Measurements from ENCODE around the gene HOXD3. TPM values are rescaled to one million over a fixed set of nuclear protein-coding genes. Genes with fewer than 3 reads are reported as not detected.
A peak's percentile ranks its signal among the peaks of the same experiment; 100 is the strongest.

HOXD3 gene
- total RNA-seq, 1 donor from 2014 or later: 1.7 TPM

DNA sequence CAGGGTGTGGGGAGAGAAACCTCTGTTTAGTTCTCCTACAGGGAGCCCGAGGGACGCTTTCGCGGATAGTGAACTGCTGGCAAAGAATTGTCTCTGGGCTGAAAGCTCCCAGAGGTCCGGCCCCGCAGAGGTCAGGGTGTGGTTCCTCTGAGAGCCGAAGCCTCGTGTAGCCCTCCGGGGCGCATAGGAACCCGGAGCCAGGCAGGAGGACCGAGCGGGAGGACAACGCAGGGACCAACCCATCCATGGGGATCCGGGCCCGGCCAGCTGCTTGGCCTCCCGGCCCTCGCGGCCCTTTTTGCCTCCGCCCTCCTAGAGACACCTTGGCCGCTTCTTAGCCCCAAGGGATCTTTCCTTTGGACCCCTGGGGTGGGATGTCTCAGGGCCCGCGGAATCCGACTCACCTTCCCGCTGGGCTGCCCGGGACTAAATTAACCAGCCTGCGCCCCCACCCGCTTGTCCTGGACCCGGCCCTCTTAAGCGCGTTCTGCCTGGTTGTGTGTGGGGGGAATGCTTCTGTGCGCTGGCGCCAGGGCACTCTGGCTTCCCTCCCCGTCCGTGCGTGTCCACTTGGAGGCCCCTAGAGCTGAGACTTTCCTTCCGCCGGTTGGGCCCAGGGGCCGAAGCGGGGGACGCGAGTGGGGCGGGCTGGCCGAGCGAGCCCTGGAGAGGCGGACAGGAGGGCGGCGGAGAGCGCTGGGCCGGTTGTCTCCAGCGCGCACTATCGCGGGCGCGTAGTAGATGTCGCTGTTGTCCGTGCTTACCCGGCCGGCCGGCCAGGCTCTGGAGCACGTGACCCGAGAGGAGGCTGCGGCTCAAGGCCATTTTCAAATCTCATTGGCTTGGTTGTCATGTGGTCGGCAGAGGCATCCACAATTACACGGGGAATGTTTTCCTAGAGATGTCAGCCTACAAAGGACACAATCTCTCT, 41.0 kb upstream of the HOXD3 start, which contains the start of gene HOXD10:
Gene HOXD10, plus strand, starts transcription at position 896 of the 931 bp plus-strand sequence. CDS start 56 bp downstream, outside the sequence.
- intact Hi-C loops (cut with DNase I): no loop called here
- no peak for DNase-seq
- ATAC-seq: no peak
- Histone ChIP-seq H3K4me1 (no peaks in the 10 kb centered on the region), H3K36me3 (no peaks in the 10 kb centered on the region), H3K4me3 (no peak within 1 kb of the TSS), H3K27me3 (peaks cover 100% of the 10 kb centered on the region), H3K27ac (no peak within 1 kb of the TSS), H3K9me3 (no peaks in the 10 kb centered on the region)
- TF ChIP-seq, protein P1, sequence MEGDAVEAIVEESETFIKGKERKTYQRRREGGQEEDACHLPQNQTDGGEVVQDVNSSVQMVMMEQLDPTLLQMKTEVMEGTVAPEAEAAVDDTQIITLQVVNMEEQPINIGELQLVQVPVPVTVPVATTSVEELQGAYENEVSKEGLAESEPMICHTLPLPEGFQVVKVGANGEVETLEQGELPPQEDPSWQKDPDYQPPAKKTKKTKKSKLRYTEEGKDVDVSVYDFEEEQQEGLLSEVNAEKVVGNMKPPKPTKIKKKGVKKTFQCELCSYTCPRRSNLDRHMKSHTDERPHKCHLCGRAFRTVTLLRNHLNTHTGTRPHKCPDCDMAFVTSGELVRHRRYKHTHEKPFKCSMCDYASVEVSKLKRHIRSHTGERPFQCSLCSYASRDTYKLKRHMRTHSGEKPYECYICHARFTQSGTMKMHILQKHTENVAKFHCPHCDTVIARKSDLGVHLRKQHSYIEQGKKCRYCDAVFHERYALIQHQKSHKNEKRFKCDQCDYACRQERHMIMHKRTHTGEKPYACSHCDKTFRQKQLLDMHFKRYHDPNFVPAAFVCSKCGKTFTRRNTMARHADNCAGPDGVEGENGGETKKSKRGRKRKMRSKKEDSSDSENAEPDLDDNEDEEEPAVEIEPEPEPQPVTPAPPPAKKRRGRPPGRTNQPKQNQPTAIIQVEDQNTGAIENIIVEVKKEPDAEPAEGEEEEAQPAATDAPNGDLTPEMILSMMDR (IDR thresholded peaks at IDR 0.05): no peak

DNA sequence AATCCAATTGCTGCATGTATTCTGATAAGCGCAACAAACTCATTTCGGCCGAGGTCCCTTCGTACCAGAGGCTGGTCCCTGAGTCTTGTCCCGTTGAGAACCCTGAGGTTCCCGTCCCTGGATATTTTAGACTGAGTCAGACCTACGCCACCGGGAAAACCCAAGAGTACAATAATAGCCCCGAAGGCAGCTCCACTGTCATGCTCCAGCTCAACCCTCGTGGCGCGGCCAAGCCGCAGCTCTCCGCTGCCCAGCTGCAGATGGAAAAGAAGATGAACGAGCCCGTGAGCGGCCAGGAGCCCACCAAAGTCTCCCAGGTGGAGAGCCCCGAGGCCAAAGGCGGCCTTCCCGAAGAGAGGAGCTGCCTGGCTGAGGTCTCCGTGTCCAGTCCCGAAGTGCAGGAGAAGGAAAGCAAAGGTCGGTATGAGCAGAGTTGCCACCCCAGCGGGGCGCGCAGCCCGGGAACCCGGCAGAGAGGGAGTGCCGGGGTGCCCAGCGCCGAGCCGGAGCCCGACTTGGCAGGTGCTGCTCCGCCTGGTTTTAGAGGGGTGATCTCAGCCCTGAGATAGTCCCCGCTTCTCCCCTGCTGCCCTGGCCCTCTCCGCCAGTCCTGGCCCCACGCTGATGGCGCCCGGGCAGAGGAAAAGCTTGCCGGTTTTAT, 39.8 kb upstream of the HOXD3 start:
- intact Hi-C loops (cut with DNase I): no loop called here
- Histone ChIP-seq H3K4me1 (peaks cover under 1% of the 10 kb centered on the region), H3K27me3 (peaks cover 100% of the 10 kb centered on the region), H3K36me3 (no peaks in the 10 kb centered on the region), H3K4me3 (no peak overlapping the region), H3K9me3 (no peaks in the 10 kb centered on the region), H3K27ac (no peak overlapping the region)
- TF ChIP-seq, protein P1 (IDR thresholded peaks at IDR 0.05): no peak
- ATAC-seq: no peak
- DNase-seq: no peak

DNA sequence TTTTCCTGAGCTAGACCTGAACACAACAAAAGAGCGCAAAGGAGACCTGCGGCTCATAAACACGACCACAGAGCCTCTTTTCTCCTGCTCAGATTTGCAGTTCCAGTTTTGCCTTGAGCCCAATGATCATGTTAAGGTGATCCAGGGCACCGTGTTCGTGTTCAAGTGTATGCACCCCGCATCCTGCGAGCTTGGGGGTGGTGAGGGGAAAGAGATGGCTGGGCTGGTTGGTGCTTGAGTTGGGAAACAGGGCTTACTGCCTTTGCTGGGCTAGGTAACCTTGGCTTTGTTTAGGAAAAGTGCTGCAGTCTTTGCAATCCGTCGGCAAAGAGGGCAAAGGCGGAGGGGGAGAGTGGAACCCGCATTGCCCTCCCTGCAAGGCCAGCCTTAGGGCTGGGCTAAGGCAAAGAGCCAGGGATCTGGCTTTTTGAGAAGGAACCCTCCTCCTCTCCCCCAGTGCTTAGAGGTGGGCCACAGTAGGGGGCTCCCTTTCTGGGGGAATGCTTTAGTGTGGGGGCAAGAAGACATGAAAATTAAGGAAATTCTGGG, 39.2 kb upstream of the HOXD3 start:
- DNase-seq: no peak
- Histone ChIP-seq H3K27ac (no peak overlapping the region), H3K4me3 (no peak overlapping the region), H3K36me3 (no peaks in the 10 kb centered on the region), H3K9me3 (no peaks in the 10 kb centered on the region), H3K4me1 (peaks cover 6% of the 10 kb centered on the region), H3K27me3 (peaks cover 100% of the 10 kb centered on the region)
- intact Hi-C loops (cut with DNase I): no loop called here
- ATAC-seq: no peak
- TF ChIP-seq, protein P1 (IDR thresholded peaks at IDR 0.05): no peak

DNA sequence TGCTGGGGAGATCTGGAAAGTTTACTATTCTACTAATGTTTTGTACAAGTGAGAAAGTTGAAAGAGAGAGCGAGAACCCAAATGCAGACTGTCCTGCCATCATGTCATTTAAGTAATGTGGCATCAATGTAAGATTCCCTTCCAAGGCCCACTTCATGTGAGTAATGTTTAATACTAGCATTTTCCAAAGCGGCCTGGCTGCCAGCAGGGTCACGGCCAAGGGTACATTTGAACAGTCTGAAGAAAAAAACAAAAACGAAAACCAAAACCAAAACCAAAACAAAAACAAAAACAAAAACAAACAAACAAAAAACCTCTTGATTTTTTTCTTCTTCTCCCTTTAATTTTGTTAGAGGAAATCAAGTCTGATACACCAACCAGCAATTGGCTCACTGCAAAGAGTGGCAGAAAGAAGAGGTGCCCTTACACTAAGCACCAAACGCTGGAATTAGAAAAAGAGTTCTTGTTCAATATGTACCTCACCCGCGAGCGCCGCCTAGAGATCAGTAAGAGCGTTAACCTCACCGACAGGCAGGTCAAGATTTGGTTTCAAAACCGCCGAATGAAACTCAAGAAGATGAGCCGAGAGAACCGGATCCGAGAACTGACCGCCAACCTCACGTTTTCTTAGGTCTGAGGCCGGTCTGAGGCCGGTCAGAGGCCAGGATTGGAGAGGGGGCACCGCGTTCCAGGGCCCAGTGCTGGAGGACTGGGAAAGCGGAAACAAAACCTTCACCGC, 38.3 kb upstream of the HOXD3 start:
- ATAC-seq (no peak), DNase-seq (no peak)
- H3K36me3 ChIP-seq: no peaks in the 10 kb centered on the region
- intact Hi-C loops (cut with DNase I): no loop called here
- no peak overlapping the region for H3K4me3 ChIP-seq
- no peak overlapping the region for H3K27ac ChIP-seq
- H3K27me3 ChIP-seq: peaks cover 100% of the 10 kb centered on the region
- H3K9me3 ChIP-seq: no peaks in the 10 kb centered on the region
- peaks cover 11% of the 10 kb centered on the region for H3K4me1 ChIP-seq
- TF ChIP-seq, protein P1 (IDR thresholded peaks at IDR 0.05): peak; percentile 17
